ENCODE data around the gene CAMTA1. TPM values are rescaled to one million over a fixed set of nuclear protein-coding genes. Genes with fewer than 3 reads are reported as not detected.
"Not testable (repeated sequence)": the region's sequence is repeated elsewhere in the genome, so short reads cannot be mapped to it uniquely, and the experiment has no call there.

The CAMTA1 gene
- total RNA-seq, 1 donor from 2014 or later, result 43.1 TPM

- intact Hi-C loops (cut with micrococcal nuclease), result no loop called here
These were observed 809.6 kb downstream of the CAMTA1 start for GRCh38 chr1:7594714-7595295.

GRCh38 chr1:7595336-7595735 is 810.1 kb downstream of the CAMTA1 start:
- intact Hi-C loops (cut with micrococcal nuclease), result no loop called here

- intact Hi-C loops (cut with micrococcal nuclease), result no loop called here
These were observed 811.1 kb downstream of the CAMTA1 start for GRCh38 chr1:7596126-7596965.

GRCh38 chr1:7598058-7598457 is 812.8 kb downstream of the CAMTA1 start:
- intact Hi-C loops (cut with micrococcal nuclease), result not testable (repeated sequence)

GRCh38 chr1:7604906-7605305 is 819.7 kb downstream of the CAMTA1 start:
- intact Hi-C loops (cut with micrococcal nuclease), result not testable (repeated sequence)

DNA sequence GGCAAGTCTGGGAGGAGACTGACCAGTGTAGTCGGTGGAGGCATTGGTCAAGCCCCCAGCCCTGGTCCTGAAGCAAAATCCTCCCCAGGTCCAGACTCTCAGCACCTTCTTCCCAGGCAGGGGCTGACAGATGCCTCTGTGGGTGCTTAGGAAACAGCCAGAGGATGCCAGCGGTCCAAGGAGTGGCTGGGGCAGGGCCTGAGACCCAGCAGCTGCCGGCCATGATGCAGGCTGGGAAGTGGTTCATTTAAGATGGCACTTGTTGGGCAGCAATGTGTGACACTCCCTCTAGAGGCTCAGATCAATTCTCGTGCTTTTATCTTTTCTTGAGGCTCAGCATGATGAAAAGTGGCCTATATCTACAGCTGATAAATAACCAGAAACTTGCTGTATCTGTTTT is 820.8 kb downstream of the CAMTA1 start:
- intact Hi-C loops (cut with micrococcal nuclease), result no loop called here

GRCh38 chr1:7607097-7607496 is 821.8 kb downstream of the CAMTA1 start:
- intact Hi-C loops (cut with micrococcal nuclease), result no loop called here

DNA sequence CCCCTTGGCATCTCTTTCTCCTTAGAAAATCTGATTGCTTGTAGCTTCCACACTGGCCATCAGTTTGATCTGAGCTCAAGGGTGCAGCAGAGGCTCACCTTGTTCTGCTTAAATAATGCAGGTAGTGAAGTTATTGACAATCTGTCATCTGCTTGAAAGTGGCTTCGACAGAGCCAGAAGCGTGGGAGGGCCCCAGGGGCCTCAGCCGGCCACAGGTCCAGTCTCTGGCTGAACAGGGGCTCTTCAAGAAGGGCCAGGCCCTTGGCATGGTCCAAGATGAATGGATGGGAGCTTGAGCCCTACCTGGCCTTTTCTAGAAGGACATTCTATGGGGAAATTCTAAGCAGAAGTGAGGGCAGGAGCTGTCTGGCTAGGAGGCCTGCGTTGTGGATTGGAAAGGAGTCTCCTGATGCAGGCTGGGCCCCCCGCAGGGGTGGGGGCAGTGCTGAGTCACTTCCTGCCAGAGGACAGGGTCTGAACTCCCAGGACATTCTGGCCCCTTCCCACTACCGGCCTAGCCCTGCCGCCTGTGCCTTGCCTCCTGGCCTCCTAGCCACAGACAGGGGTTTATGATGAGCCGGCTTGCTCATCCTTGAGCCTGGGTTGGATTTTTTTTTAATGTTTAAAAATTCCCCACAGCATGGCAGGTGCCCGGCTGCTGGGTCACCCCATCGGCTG is 823.5 kb downstream of the CAMTA1 start:
- intact Hi-C loops (cut with micrococcal nuclease), result no loop called here

- intact Hi-C loops (cut with micrococcal nuclease), result no loop called here
These were observed 824.2 kb downstream of the CAMTA1 start for GRCh38 chr1:7609311-7609994.

- intact Hi-C loops (cut with micrococcal nuclease), result no loop called here
These were observed 825.0 kb downstream of the CAMTA1 start for GRCh38 chr1:7610106-7610731.

- intact Hi-C loops (cut with micrococcal nuclease), result no loop called here
These were observed 825.7 kb downstream of the CAMTA1 start for GRCh38 chr1:7610936-7611335.

DNA sequence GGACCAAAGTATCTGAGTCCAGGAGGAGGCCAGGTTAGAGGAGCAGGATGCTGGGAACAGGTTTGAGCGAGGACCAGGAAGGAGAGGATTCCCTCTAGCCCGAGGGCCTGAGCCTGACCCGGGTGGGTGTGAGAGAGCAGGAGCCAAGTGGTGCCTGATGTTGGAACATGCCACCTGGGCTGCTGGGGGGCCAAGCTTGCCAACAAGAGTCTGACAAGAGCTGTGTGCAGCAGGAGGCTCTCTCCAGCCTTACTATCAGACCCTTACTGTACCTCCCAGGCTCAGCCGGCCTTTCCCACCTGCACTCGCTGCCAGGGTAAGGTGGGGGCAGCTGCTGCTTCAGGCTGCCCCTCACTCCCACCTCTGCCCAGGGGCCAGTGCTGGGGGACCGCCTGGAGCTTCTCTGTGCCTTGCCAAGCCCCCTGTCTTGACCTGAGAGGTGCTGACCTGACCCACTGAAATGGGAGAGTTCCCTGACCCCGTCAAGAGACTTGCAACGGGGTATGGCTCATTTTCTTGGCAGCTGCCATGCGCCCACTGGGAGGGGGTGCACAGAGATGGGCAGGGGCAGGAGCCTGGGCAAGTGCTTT is 826.3 kb downstream of the CAMTA1 start:
- intact Hi-C loops (cut with micrococcal nuclease), result no loop called here

GRCh38 chr1:7613106-7613850 is 828.0 kb downstream of the CAMTA1 start:
- intact Hi-C loops (cut with micrococcal nuclease), result no loop called here

DNA sequence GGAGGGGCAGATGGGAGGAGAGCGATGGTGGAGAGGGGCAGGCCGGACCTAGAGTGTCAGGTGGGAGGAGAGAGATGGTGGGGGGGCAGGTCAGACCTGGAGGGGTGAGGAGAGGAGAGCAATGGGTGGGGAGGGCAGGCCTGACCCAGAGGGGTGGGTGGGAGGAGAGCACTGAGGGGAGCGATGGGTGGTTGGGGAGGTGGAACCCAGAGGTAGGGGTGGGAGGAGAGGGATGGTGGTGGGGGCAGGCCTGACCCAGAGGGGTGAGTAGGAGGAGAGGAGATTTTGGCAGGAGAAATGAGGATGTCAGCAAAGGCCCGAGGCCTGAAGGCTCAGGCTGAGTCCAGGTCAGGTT is 828.6 kb downstream of the CAMTA1 start:
- intact Hi-C loops (cut with micrococcal nuclease), result no loop called here

DNA sequence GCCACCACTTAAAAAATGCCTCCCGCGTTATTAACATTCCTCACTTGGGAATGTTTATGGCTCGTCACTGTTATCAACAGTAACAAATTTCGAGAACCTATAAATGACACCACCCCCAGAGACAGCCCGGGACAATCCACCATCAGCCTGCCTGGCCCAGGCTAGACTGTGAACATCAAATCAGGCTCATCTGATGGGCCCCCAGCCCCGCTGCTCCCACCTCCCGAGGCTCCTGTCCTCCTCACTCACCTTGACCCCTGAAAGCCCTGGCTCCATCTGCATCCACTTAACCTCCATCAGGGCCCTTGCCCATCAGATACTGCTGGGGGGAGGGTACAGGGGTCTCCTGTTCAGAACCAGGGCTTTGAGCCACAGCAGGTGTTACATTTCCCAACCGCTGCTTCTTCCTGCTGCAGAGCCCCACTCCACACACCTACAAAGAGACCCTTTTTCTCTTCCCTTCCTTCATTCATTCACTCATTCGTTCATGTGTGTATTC is 829.4 kb downstream of the CAMTA1 start:
- intact Hi-C loops (cut with micrococcal nuclease), result no loop called here

GRCh38 chr1:7615138-7615537 is 829.9 kb downstream of the CAMTA1 start:
- intact Hi-C loops (cut with micrococcal nuclease), result no loop called here

- intact Hi-C loops (cut with micrococcal nuclease), result no loop called here
These were observed 831.0 kb downstream of the CAMTA1 start for GRCh38 chr1:7616076-7616832.

- intact Hi-C loops (cut with micrococcal nuclease), result no loop called here
These were observed 831.7 kb downstream of the CAMTA1 start for GRCh38 chr1:7616953-7617352.

GRCh38 chr1:7617826-7618225 is 832.6 kb downstream of the CAMTA1 start:
- intact Hi-C loops (cut with micrococcal nuclease), result no loop called here
